Measurements from ENCODE around the gene SLC2A8. TPM values are rescaled to one million over a fixed set of nuclear protein-coding genes. Genes with fewer than 3 reads are reported as not detected.

SLC2A8 gene, protein sequence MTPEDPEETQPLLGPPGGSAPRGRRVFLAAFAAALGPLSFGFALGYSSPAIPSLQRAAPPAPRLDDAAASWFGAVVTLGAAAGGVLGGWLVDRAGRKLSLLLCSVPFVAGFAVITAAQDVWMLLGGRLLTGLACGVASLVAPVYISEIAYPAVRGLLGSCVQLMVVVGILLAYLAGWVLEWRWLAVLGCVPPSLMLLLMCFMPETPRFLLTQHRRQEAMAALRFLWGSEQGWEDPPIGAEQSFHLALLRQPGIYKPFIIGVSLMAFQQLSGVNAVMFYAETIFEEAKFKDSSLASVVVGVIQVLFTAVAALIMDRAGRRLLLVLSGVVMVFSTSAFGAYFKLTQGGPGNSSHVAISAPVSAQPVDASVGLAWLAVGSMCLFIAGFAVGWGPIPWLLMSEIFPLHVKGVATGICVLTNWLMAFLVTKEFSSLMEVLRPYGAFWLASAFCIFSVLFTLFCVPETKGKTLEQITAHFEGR
- total RNA-seq (2022; extraction: Qiagen RNA extraction; ENCODE audit: low read depth): 10.9 to 15.3 TPM (median 13.8 TPM) in 5 replicates

DNA sequence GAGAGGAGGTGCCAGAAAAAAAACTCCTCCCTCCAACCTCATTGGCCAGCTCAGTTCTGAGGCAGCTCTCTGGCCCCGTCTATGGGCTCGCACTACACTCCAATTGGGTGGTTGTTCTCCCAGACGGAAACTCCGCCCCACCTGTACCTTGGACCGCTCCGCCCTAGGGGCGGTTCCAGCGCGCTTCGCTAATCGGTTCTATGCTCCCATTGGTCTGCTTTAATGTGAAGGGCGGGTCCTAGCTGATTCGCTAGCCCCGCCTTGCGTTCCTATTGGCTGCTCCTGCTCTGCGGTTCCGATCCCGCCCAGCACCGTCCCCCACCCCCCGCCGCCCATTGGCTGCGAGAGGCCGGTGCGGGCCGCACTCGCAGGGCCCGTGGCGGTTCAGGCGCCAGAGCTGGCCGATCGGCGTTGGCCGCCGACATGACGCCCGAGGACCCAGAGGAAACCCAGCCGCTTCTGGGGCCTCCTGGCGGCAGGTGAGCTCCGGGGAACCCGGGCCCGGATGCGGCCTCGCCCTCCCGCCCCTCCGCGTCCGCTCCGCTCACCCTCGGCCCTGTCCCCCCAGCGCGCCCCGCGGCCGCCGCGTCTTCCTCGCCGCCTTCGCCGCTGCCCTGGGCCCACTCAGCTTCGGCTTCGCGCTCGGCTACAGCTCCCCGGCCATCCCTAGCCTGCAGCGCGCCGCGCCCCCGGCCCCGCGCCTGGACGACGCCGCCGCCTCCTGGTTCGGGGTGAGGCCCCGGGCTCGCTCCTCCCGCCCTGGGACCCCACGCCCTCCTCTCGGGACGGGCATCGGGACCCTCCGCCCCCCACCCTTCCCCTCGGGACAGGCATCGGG, at the start of gene SLC2A8:
TSS of gene SLC2A8 (plus strand) at position 362 of the 838 bp plus-strand sequence. CDS start at position 424, 62 bp downstream.

DNA sequence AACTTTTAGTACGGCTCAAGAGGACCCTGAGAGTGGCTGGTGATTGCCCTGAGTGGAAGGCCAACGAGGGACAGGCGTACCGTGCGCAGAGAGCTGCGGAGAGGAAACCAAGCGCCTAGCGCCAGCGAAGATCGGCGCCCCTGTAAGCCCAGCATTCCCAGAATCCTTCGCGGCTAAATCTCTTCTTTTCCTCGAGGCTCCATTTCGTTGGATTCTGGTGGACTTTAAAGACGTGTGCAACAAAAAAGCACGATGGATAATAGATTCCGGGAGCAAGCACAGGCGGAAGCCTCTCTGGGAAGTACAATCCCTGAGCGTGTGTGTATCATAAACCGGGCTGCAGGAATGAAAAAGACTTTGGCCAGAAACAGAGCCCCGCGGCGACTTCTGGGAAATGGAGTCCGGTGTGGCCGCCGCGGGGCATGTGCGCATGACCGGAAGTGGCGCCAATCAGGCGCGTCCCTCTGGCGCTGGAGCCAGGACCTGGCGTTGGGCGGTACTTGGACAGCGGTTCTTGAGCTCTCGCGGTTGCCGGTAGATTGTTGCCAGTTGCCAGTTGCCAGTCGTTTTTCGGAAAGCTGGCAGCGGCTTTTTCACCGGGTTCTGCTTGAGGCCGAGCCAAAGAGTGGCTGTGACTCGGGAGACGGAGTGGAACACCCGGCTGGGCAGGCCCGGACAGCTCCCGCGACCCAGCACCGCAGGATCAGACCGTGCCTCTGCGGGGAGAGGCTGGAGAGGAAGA, 27.1 kb downstream of the SLC2A8 start, which contains the start of gene ZNF79:
TSS of gene ZNF79 (plus strand) at position 449 of the 742 bp plus-strand sequence. CDS start 406 bp downstream, outside the sequence.

DNA sequence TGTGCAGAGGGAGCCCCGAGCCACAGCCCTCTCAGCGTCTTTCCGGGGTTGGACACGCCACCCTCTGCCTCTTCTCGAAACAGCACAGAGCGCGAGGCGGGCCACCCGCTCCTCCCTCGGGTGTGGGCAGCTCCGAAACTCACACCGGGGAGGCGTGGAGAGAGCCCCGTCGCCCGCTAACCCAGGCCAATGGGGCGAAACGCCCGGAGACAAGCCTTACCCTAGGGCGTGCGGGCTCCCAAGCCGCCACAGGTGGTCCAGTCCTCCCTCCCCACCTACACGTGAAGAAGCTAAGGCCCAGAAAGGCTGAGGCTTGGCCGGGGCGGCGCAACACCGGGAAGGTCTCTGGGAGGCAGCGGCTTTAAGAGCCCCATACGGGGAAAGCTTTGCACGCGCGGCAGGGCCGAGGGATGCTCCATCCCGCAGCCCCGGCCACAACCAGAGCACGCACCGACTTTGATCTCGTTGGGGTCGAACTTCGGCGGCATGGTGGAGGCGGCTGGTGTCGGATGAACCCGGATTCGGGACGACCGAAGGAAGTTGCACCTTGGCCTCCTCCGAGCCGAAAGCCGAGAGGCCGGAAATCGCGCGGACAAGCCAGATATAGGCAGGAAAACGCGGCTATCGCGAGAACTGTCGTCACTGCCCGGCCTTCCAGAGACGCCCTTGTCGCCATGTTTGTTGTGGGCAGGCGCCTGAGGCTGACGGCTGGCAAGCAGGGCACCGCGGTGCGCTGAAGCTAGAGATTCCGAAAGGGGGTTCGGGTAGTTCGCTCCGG, 54.0 kb downstream of the SLC2A8 start, which contains the start of the genes LRSAM1 and RPL12:
TSS of gene LRSAM1 (plus strand) at position 681 of the 778 bp plus-strand sequence. CDS start 3,018 bp downstream, outside the sequence.
TSS of gene RPL12 (minus strand) at position 577 of the 778 bp plus-strand sequence. CDS start at position 488, 89 bp downstream.

Other genes with a start within 250 kb of the SLC2A8 start
- gene GARNL3, start 132.4 kb upstream of the SLC2A8 start, total RNA-seq (2022; extraction: Qiagen RNA extraction; ENCODE audit: low read depth): 1.7 to 2.6 TPM (median 2.4 TPM) in 5 replicates
- 5.6 to 7.0 TPM (median 6.5 TPM) in 5 replicates for gene ZNF79, start 27.2 kb downstream of the SLC2A8 start, total RNA-seq (2022; extraction: Qiagen RNA extraction; ENCODE audit: low read depth)
- gene RPL12, start 54.2 kb downstream of the SLC2A8 start, total RNA-seq (2022; extraction: Qiagen RNA extraction; ENCODE audit: low read depth): 2,625 to 2,922 TPM (median 2,778 TPM) in 5 replicates
- gene LRSAM1, start 54.3 kb downstream of the SLC2A8 start, total RNA-seq (2022; extraction: Qiagen RNA extraction; ENCODE audit: low read depth): 8.0 to 11.0 TPM (median 10.2 TPM) in 5 replicates
- 14.9 to 19.5 TPM (median 17.9 TPM) in 5 replicates for gene STXBP1, start 215.1 kb downstream of the SLC2A8 start, total RNA-seq (2022; extraction: Qiagen RNA extraction; ENCODE audit: low read depth)